ENCODE data around the gene ONECUT3. TPM values are rescaled to one million over a fixed set of nuclear protein-coding genes. Genes with fewer than 3 reads are reported as not detected.

Gene ONECUT3
- polyA plus RNA-seq, 4 donors: 0.03 TPM; not detected in 2

- no peak for DNase-seq (ENCODE audit: low read depth in 4 of 4, low spot score in 3 of 4)
These were observed 12.8 kb downstream of the ONECUT3 start for GRCh38 chr19:1765904-1766799.

DNA sequence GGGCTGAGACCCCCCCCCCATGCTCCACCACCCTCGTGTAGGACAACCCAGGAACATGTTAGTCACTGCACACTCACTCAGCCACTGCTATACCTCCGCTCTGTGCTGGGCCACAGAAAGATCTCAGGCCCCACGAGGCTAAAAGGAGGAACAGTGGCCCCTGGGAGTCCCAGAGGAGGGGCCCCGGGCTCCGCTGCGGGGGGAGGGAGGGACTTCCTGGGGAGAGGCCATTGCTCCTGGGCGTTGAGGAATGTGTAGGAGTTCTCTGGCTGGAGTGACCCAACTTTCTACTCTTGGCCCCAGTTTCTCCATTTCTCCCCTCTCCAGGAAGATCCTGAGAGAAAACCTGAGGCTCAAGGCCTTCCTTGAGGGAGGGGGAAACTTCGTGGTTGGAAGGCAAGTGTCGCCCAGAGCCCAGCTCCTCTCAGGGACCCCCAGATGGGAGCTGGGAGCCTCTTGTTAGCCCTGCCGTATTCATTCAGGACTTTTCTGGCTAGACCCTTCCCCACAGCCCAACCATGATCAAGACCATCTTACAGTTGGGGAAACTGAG lies 13.6 kb downstream of the ONECUT3 start:
- DNase-seq (ENCODE audit: low read depth in 4 of 4, low spot score in 3 of 4): no peak

DNA sequence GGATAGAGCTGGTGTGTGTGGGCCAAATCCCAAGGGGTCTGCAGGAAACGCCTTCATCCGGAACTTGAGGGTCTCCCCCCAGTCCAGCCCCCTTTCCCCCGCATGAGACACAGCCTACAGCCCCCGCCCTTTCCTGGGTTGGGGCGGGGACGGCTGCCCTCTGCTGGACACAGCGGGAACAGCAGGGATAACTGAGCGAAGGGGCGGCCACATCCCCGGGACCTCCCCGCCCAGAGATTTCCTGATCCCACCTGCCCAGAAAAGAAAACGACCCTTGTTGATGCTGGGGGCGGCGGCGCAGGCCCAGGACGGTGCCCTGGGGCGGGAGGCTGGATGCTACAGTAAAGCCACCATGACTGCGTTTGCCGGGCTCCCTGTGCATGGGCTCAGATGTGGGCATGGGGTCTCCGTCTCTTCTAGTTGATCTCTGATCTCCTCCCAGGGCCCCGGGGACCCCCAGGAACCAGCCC lies 14.2 kb downstream of the ONECUT3 start:
- peak in 1 of 4 donors; percentile 37 for DNase-seq (ENCODE audit: low read depth in 4 of 4, low spot score in 3 of 4)

- DNase-seq (ENCODE audit: low read depth in 4 of 4, low spot score in 3 of 4): no peak
These were observed 14.9 kb downstream of the ONECUT3 start for GRCh38 chr19:1768248-1768647.

GRCh38 chr19:1768918-1769644 lies 15.8 kb downstream of the ONECUT3 start:
- DNase-seq (ENCODE audit: low read depth in 4 of 4, low spot score in 3 of 4): no peak

GRCh38 chr19:1769645-1769985 lies 16.3 kb downstream of the ONECUT3 start:
- DNase-seq (ENCODE audit: low read depth in 4 of 4, low spot score in 3 of 4): no peak

DNA sequence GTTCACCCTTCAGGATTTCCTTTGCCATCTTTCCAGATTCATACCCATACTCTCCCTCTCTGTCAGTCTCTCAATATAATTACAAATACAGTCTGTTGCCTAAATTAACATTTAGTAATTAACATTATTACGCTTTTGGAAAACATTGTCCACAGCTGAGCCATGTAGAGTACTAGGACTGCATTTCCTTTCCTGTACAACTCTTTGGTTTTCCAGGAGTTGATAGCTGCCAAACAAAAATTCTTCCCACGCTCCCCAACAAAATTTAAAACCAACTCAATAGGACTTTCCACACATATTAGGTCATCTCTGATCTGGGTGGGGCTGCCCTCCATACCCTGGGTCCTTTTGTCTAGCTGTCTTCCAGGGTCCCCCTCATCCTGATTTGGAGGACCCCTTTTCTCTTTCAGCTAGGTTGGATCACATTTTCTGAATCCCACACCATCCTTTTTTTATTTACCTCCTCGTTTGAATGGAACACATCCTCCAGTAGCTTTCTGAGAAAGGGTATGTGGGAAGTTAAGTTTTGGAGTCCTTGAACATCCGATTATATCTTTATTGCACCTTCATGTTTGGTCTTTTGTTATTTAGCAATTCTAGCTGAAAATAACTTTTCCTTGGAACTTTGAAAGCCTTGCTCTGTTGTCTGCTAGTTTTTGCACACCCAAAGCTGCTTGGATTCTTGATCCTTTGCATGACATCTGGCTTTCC lies 17.7 kb downstream of the ONECUT3 start:
- no peak for DNase-seq (ENCODE audit: low read depth in 4 of 4, low spot score in 3 of 4)

DNA sequence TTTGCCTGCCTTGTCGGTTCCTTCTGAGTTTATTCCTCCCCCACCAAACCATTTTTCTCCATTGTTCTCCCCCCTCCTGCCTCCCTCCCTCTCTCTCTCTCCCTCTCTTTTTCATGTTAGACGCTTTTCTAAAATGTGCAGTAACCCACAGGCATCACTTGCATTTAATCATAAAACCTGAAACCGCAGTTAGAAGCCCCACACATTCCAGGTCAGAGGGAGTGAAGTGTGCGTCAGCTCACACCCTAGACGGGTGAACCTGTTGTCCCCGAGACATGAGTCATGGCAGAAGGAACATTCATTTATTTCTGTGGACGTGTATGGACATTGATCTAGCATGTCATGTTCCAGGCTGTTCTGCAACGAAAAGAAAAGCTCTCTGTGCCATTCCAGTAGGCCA lies 19.9 kb downstream of the ONECUT3 start:
- no peak for DNase-seq (ENCODE audit: low read depth in 4 of 4, low spot score in 3 of 4)

- DNase-seq (ENCODE audit: low read depth in 4 of 4, low spot score in 3 of 4): no peak
These were observed 21.9 kb downstream of the ONECUT3 start for GRCh38 chr19:1774989-1775772.

DNA sequence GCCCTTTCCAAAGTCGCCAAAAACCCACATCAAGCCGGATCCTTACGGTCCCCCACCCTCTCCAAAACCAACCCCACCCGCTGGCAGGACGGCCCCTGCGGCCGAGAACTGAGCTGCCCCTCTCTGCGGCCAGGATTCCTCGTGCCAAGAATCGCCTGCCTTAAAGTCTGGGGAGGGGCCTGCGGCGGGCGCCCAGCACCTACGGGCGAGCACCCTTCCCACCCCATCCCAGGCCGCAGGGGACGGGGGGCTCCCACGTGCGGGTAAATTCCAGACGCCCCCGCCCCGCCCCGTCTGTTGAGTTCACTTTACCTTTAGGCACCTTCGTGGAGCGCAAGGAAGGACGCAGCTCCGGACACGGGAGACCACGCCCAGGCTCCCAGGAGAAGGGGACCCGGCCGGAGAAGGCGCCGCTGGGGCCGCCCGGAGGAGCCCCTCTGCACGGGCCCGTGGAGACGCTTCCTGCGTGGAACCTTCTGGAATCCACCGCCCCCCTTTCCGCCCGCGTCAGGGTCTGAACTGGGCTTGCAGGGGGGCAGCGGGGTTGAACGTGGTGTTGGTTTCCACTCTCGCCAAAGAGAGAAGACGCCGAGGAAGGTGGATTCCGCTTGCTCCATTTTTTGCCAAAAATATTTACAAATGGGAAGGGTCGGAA lies 22.8 kb downstream of the ONECUT3 start:
- no peak for DNase-seq (ENCODE audit: low read depth in 4 of 4, low spot score in 3 of 4)

DNA sequence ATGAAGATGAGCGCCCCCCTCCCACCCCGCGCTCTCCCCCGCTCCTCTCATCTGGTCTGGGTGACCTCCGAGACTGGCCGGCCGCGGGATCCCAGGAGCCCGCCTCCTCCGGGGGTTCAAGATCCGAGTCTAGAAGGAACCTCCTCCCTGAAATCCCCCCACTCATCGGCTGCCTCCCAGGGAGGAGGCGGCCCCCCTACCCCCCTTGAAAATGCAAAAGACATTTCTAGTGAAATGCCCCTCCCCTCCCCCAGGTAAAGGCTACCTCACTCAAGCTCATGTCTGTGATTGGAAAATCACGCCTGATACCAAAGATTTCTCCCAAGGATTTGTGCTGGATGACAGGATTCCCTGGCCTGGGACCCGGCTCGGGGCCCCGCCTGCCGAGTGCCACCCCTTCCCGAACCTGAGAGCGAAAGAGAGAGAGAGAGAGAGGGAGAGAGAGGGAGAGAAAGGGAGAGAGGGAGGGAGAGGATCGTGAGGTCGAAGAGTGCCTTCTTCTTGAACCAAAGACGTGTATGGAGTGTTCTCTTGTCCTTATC lies 23.4 kb downstream of the ONECUT3 start:
- DNase-seq (ENCODE audit: low read depth in 4 of 4, low spot score in 3 of 4): no peak

- DNase-seq (ENCODE audit: low read depth in 4 of 4, low spot score in 3 of 4): no peak
These were observed 23.8 kb downstream of the ONECUT3 start for GRCh38 chr19:1777149-1777548.

- DNase-seq (ENCODE audit: low read depth in 4 of 4, low spot score in 3 of 4): no peak
These were observed 26.3 kb downstream of the ONECUT3 start for GRCh38 chr19:1779574-1779973.

- DNase-seq (ENCODE audit: low read depth in 4 of 4, low spot score in 3 of 4): no peak
These were observed 27.1 kb downstream of the ONECUT3 start for GRCh38 chr19:1780272-1780958.

- DNase-seq (ENCODE audit: low read depth in 4 of 4, low spot score in 3 of 4): no peak
These were observed 29.2 kb downstream of the ONECUT3 start for GRCh38 chr19:1782521-1782920.

GRCh38 chr19:1783354-1783753 lies 30.0 kb downstream of the ONECUT3 start:
- no peak for DNase-seq (ENCODE audit: low read depth in 4 of 4, low spot score in 3 of 4)

GRCh38 chr19:1783874-1784273 lies 30.6 kb downstream of the ONECUT3 start:
- DNase-seq (ENCODE audit: low read depth in 4 of 4, low spot score in 3 of 4): no peak

- no peak for DNase-seq (ENCODE audit: low read depth in 4 of 4, low spot score in 3 of 4)
These were observed 32.0 kb downstream of the ONECUT3 start for GRCh38 chr19:1785310-1785709.

GRCh38 chr19:1786668-1787067 lies 33.4 kb downstream of the ONECUT3 start:
- no peak for DNase-seq (ENCODE audit: low read depth in 4 of 4, low spot score in 3 of 4)

All from right renal pelvis (tissue), 4 donors.